ENCODE measurements around the gene AGXT2. TPM values are rescaled to one million over a fixed set of nuclear protein-coding genes. Genes with fewer than 3 reads are reported as not detected.

Gene AGXT2
- total RNA-seq, 1 experiment from 2014 or later: not detected

DNA sequence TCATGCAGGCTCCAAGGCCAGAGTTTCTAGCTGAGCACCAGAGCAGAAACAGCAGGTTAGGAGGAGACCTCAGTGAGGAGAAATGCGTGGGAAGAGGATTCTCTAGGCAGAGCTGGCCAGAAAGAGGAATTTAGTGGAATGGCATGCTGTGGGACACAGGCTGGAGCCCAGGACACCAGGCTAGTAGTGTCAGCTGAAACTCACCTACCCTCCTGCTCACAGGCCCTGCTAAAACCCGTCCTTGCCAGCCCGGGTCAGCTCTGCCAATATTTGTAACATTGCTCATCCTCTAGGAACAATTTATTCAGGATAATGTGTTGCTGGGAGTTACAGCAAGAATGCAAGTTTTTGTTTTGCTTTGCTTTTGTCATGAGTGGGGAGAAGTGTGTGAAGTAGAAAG lies 40.2 kb upstream of the AGXT2 start:
- CTCF ChIA-PET: interaction anchor here (0.7 to 0.8 kb wide), 2 partner anchors 16 to 356 kb away, joined by 3 read pairs; no protein-coding TSS in a partner anchor

DNA sequence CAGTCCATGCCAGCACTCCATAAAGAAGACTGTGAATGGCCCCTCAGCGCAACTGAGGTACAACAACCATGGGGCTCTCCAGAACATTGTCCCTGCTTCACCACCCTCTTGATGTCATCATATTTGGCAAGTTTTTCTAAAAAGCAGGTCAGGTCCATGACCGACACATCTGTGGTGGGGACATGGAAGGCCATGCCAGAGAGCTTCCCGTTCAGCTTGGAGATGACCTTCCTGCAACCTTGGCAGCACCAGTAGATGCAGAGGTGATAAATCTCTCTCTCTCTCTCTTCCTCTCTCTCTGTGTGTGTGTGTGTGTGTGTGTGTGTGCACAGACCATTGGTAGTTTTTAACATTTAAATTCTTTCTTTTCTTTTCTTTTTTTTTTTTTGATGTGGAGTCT lies 35.4 kb upstream of the AGXT2 start:
- DNase-seq (ENCODE audit: low spot score) (no peak), ATAC-seq (no peak)
- no peaks in the 10 kb centered on the region; the same call in 1 of the 2 replicates for H3K27me3 Mint-ChIP-seq (ENCODE audit: low read depth)
- H3K9me3 Mint-ChIP-seq: peaks cover 6% of the 10 kb centered on the region; the same call in 1 of the 2 replicates
- POLR2A ChIA-PET: no interaction called here
- no peak overlapping the region for H3K27ac Mint-ChIP-seq
- no peaks in the 10 kb centered on the region for H3K4me1 Mint-ChIP-seq
- CTCF ChIA-PET: no interaction called here
- no peaks in the 10 kb centered on the region for H3K36me3 Mint-ChIP-seq
- no peak overlapping the region for H3K4me3 Mint-ChIP-seq
- TF ChIP-seq, protein P1, sequence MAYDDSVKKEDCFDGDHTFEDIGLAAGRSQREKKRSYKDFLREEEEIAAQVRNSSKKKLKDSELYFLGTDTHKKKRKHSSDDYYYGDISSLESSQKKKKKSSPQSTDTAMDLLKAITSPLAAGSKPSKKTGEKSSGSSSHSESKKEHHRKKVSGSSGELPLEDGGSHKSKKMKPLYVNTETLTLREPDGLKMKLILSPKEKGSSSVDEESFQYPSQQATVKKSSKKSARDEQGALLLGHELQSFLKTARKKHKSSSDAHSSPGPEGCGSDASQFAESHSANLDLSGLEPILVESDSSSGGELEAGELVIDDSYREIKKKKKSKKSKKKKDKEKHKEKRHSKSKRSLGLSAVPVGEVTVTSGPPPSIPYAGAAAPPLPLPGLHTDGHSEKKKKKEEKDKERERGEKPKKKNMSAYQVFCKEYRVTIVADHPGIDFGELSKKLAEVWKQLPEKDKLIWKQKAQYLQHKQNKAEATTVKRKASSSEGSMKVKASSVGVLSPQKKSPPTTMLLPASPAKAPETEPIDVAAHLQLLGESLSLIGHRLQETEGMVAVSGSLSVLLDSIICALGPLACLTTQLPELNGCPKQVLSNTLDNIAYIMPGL (CRISPR knock-in tag; IDR thresholded peaks at IDR 0.05): no peak
- TF ChIP-seq NFATC4 (CRISPR knock-in tag; IDR thresholded peaks at IDR 0.05): no peak
- TF ChIP-seq ZNF671 (CRISPR knock-in tag; IDR thresholded peaks at IDR 0.05): no peak
- TF ChIP-seq, protein P2, sequence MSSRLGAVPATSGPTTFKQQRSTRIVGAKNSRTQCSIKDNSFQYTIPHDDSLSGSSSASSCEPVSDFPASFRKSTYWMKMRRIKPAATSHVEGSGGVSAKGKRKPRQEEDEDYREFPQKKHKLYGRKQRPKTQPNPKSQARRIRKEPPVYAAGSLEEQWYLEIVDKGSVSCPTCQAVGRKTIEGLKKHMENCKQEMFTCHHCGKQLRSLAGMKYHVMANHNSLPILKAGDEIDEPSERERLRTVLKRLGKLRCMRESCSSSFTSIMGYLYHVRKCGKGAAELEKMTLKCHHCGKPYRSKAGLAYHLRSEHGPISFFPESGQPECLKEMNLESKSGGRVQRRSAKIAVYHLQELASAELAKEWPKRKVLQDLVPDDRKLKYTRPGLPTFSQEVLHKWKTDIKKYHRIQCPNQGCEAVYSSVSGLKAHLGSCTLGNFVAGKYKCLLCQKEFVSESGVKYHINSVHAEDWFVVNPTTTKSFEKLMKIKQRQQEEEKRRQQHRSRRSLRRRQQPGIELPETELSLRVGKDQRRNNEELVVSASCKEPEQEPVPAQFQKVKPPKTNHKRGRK (CRISPR knock-in tag; IDR thresholded peaks at IDR 0.05; ENCODE audit: borderline replicate concordance): no peak
- TF ChIP-seq KAT7 (CRISPR knock-in tag; IDR thresholded peaks at IDR 0.05; ENCODE audit: borderline replicate concordance): no peak
- no peak for TF ChIP-seq TCF7 (CRISPR knock-in tag; IDR thresholded peaks at IDR 0.05; ENCODE audit: low read depth)
- TF ChIP-seq RORB (CRISPR knock-in tag; IDR thresholded peaks at IDR 0.05): no peak
- TF ChIP-seq FOXK1 (CRISPR knock-in tag; IDR thresholded peaks at IDR 0.05): no peak
- TF ChIP-seq, protein P3, sequence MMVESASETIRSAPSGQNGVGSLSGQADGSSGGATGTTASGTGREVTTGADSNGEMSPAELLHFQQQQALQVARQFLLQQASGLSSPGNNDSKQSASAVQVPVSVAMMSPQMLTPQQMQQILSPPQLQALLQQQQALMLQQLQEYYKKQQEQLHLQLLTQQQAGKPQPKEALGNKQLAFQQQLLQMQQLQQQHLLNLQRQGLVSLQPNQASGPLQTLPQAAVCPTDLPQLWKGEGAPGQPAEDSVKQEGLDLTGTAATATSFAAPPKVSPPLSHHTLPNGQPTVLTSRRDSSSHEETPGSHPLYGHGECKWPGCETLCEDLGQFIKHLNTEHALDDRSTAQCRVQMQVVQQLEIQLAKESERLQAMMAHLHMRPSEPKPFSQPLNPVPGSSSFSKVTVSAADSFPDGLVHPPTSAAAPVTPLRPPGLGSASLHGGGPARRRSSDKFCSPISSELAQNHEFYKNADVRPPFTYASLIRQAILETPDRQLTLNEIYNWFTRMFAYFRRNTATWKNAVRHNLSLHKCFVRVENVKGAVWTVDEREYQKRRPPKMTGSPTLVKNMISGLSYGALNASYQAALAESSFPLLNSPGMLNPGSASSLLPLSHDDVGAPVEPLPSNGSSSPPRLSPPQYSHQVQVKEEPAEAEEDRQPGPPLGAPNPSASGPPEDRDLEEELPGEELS (CRISPR knock-in tag; IDR thresholded peaks at IDR 0.05): no peak
- TF ChIP-seq, protein P4, sequence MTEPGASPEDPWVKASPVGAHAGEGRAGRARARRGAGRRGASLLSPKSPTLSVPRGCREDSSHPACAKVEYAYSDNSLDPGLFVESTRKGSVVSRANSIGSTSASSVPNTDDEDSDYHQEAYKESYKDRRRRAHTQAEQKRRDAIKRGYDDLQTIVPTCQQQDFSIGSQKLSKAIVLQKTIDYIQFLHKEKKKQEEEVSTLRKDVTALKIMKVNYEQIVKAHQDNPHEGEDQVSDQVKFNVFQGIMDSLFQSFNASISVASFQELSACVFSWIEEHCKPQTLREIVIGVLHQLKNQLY (CRISPR knock-in tag; IDR thresholded peaks at IDR 0.05): no peak
- TF ChIP-seq ESRRA (CRISPR knock-in tag; IDR thresholded peaks at IDR 0.05; ENCODE audit: borderline replicate concordance): no peak
- TF ChIP-seq, protein P5, sequence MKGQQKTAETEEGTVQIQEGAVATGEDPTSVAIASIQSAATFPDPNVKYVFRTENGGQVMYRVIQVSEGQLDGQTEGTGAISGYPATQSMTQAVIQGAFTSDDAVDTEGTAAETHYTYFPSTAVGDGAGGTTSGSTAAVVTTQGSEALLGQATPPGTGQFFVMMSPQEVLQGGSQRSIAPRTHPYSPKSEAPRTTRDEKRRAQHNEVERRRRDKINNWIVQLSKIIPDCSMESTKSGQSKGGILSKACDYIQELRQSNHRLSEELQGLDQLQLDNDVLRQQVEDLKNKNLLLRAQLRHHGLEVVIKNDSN (CRISPR knock-in tag; IDR thresholded peaks at IDR 0.05): no peak
- TF ChIP-seq TEAD4 (CRISPR knock-in tag; IDR thresholded peaks at IDR 0.05): no peak
- TF ChIP-seq ZNF138 (CRISPR knock-in tag; conservative IDR thresholded peaks at IDR 0.05): no peak
- no peak for TF ChIP-seq ZNF317 (CRISPR knock-in tag; IDR thresholded peaks at IDR 0.05; ENCODE audit: borderline replicate concordance, low read depth)

More for the DNA sequence above, 40.2 kb upstream of the AGXT2 start:
- Mint-ChIP-seq H3K4me3 (no peak overlapping the region), H3K36me3 (no peaks in the 10 kb centered on the region), H3K27me3 (ENCODE audit: low read depth) (no peaks in the 10 kb centered on the region; the same call in 1 of the 2 replicates), H3K4me1 (peaks cover 20% of the 10 kb centered on the region), H3K9me3 (no peaks in the 10 kb centered on the region), H3K27ac (no peak overlapping the region)
- no peak for DNase-seq (ENCODE audit: low spot score)
- TF ChIP-seq MXD4 (CRISPR knock-in tag; IDR thresholded peaks at IDR 0.05; ENCODE audit: borderline replicate concordance) (no peak), ZNF671 (CRISPR knock-in tag; IDR thresholded peaks at IDR 0.05) (no peak), ESRRA (CRISPR knock-in tag; IDR thresholded peaks at IDR 0.05; ENCODE audit: borderline replicate concordance) (no peak), ATF1 (CRISPR knock-in tag; IDR thresholded peaks at IDR 0.05) (no peak), HMGA2 (CRISPR knock-in tag; IDR thresholded peaks at IDR 0.05) (no peak), STAT6 (CRISPR knock-in tag; conservative IDR thresholded peaks at IDR 0.05; ENCODE audit: low read depth) (no peak), ERG (CRISPR knock-in tag; IDR thresholded peaks at IDR 0.05) (no peak), RELA (CRISPR knock-in tag; IDR thresholded peaks at IDR 0.05; ENCODE audit: borderline replicate concordance) (no peak), CREM (CRISPR knock-in tag; IDR thresholded peaks at IDR 0.05) (no peak), ZNF317 (CRISPR knock-in tag; IDR thresholded peaks at IDR 0.05; ENCODE audit: borderline replicate concordance, low read depth) (no peak), PRRX2 (CRISPR knock-in tag; IDR thresholded peaks at IDR 0.05) (no peak), KAT7 (CRISPR knock-in tag; IDR thresholded peaks at IDR 0.05; ENCODE audit: borderline replicate concordance) (no peak)
- ATAC-seq: no peak
- POLR2A ChIA-PET: no interaction called here

Data from WTC11 (cell line).